ENCODE data around the gene ACOT13.

The ACOT13 gene

DNA sequence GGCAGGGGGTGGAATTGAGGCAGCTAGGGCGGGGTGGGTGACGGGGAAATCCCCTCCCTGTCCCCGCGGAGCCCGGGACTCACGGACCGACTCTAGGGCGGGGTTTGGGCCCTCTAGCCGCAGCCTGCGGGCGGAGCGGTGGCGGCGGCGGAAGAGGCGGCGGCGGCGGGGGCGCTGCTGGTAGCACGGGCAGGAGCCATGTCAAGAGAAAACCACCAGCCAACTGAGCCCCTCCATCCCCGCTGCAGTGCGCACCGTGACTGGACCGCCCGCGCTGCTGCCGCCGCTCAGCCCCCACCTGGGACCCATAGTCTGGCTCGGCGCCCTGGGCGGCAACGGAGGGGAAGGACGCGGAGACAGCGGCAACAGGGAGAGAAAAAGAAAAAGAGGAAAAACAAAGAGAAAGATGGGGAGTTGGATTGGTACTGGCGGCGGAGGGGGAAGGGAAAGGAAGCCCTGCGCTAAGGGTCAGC is 53.3 kb downstream of the ACOT13 start:
- peaks cover 11% of the 10 kb centered on the region for H3K79me1 ChIP-seq (ENCODE audit: low read length)
- H3K14ac ChIP-seq (ENCODE audit: low read length), result peak overlapping the region; percentile 98
- H4K8ac ChIP-seq (ENCODE audit: low read depth, low read length), result peak overlapping the region; percentile 91
- H3K4me1 ChIP-seq (ENCODE audit: control insufficient read depth in 1 of 2, insufficient read depth in 2 of 2, low read length in 2 of 2), result no peaks in the 10 kb centered on the region
- peaks cover 6 to 7% of the 10 kb centered on the region in 2 experiments for H3K36me3 ChIP-seq (ENCODE audit: control insufficient read depth in 1 of 2, insufficient read depth in 2 of 2, low read length in 2 of 2)
- peak overlapping the region; percentile 92 for H4K12ac ChIP-seq (ENCODE audit: low read depth, low read length)
- H3K27me3 ChIP-seq (ENCODE audit: insufficient read depth, low read length), result no peaks in the 10 kb centered on the region
- peak overlapping the region; percentile 93 for H3K4me3 ChIP-seq (ENCODE audit: low read depth, low read length)
- H2BK12ac ChIP-seq (ENCODE audit: low read length), result peak overlapping the region; percentile 32
- peak overlapping the region; percentile 70 for H2BK120ac ChIP-seq (ENCODE audit: insufficient read depth, low read length, poor library complexity)
- H3K4ac ChIP-seq (ENCODE audit: low read depth, low read length), result peak overlapping the region; percentile 97
- H3K9me3 ChIP-seq (ENCODE audit: insufficient read depth, low read depth, low read length), result no peaks in the 10 kb centered on the region
- peak overlapping the region; percentile 96 for H3K27ac ChIP-seq (ENCODE audit: low read depth, low read length)
- peak; percentile 74 to 76 for DNase-seq
- no CpG with 5 or more reads among the region's 39 CpGs for WGBS (ENCODE audit: extremely low coverage, insufficient coverage, insufficient read length)
- no peak overlapping the region for H3K23ac ChIP-seq (ENCODE audit: low read length)
- peak overlapping the region; percentile 50 for H2AFZ ChIP-seq (ENCODE audit: insufficient read depth, low read length, poor library complexity)
- peak overlapping the region; percentile 99 for H3K18ac ChIP-seq (ENCODE audit: low read length)
- H3K4me2 ChIP-seq (ENCODE audit: low read length), result peak overlapping the region; percentile 29
- peaks cover 19% of the 10 kb centered on the region for H3K79me2 ChIP-seq (ENCODE audit: control insufficient read depth, insufficient read depth, low read length, poor library complexity)
- peak overlapping the region; percentile 93 for H3K9ac ChIP-seq (ENCODE audit: low read length)
- H2AK5ac ChIP-seq (ENCODE audit: low read length), result peak overlapping the region; percentile 99
- H4K91ac ChIP-seq (ENCODE audit: low read depth, low read length), result peak overlapping the region; percentile 97
- H2BK5ac ChIP-seq (ENCODE audit: low read depth, low read length, poor library complexity), result peak overlapping the region; percentile 93

DNA sequence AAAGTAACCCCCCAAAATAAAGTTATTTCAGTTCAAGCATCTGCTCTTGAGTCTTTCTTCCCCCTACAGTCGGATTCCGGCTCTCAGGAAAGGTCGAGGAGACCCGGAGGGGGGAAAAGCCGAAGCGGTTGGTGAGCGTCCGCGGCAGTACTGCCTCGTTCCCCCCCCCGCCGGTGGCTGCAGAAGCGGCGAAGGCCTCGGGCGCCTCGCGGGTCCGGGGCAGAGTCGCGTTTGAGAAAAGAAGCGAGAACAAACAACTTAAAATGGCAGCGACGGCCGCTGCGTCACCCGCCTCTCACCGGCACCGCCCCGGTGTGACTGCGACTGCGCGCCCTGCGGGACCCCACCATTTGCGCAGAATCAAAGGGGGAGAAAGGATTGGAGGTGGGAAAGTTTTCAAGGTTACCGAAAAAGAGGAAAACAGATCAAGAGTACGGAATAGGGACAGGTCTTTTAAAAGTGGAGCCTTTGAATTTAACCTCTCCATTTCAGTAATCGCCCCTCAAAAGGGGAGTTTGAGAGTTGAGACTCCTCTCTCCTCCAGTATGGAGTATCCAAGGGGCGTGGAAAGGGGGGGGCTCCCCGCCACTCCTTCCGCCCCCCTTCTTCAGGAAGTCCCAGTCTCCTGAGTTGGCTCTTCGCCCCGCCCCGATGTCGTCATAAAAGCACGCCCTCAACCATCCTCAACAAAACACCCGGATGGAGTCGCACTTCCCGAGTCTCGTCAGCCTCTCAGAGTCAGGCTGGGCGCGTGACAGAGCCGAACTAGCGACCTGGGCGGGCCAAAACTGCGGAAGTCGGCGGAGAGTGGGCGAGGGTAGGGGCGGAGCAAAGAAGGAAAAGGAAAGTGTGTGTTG is 54.0 kb downstream of the ACOT13 start:
- Histone ChIP-seq H2AK5ac (ENCODE audit: low read length) (peak overlapping the region; percentile 99), H3K9me3 (ENCODE audit: insufficient read depth, low read depth, low read length) (no peaks in the 10 kb centered on the region), H3K27ac (ENCODE audit: low read depth, low read length) (peak overlapping the region; percentile 96), H3K79me2 (ENCODE audit: control insufficient read depth, insufficient read depth, low read length, poor library complexity) (peaks cover 19% of the 10 kb centered on the region), H3K4me2 (ENCODE audit: low read length) (peak overlapping the region; percentile 74), H4K91ac (ENCODE audit: low read depth, low read length) (peak overlapping the region; percentile 97), H3K9ac (ENCODE audit: low read length) (peak overlapping the region; percentile 93), H3K27me3 (ENCODE audit: insufficient read depth, low read length) (no peaks in the 10 kb centered on the region), H2AFZ (ENCODE audit: insufficient read depth, low read length, poor library complexity) (peak overlapping the region; percentile 50), H2BK12ac (ENCODE audit: low read length) (no peak overlapping the region), H3K4me1 (ENCODE audit: control insufficient read depth in 1 of 2, insufficient read depth in 2 of 2, low read length in 2 of 2) (no peaks in the 10 kb centered on the region), H2BK120ac (ENCODE audit: insufficient read depth, low read length, poor library complexity) (peak overlapping the region; percentile 70), H4K8ac (ENCODE audit: low read depth, low read length) (peak overlapping the region; percentile 91), H3K23ac (ENCODE audit: low read length) (no peak overlapping the region), H3K79me1 (ENCODE audit: low read length) (peaks cover 11% of the 10 kb centered on the region), H4K12ac (ENCODE audit: low read depth, low read length) (peak overlapping the region; percentile 92), H3K18ac (ENCODE audit: low read length) (peak overlapping the region; percentile 99), H3K4me3 (ENCODE audit: low read depth, low read length) (peak overlapping the region; percentile 93), H3K14ac (ENCODE audit: low read length) (peak overlapping the region; percentile 98), H3K36me3 (ENCODE audit: control insufficient read depth in 1 of 2, insufficient read depth in 2 of 2, low read length in 2 of 2) (peaks cover 3% of the 10 kb centered on the region in 2 experiments), H3K4ac (ENCODE audit: low read depth, low read length) (peak overlapping the region; percentile 97), H2BK5ac (ENCODE audit: low read depth, low read length, poor library complexity) (peak overlapping the region; percentile 93)
- no CpG with 5 or more reads among the region's 60 CpGs for WGBS (ENCODE audit: extremely low coverage, insufficient coverage, insufficient read length)
- peak; percentile 100 for DNase-seq

DNA sequence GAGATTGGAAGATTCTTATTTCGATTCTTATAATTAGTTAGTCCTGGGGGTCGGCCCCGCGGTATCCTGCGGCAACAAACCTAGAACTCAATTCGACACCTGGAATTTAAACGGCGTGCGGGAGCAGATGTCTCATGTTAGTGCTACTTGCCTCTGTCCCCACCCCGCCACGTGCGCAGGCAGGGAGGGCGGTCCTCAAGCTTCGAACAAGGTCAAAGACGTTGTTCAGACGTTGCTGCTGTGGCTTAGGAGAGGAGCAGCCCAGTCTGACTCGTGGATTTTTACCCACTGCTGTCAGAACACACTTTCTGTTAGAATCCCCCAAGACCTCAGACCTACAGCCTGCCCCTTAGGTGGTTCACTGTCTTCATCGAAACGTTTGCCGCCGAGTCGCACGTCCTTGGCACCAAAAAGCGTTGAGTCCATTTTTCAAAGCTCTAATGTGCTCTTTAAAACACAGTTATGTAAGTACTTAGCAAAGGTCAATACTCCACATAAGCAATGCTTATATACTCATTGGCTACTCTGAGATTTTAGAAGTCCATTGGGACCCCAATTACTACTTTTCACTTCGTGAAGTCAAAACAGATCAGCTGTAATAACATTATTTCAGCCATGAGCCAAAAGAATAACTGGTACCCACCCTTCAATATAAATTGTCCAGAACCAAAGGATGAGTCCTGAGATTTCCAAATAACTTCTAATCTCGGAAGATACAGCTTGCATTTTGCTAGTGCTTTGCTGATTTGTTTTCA is 54.8 kb downstream of the ACOT13 start:
- H2AFZ ChIP-seq (ENCODE audit: insufficient read depth, low read length, poor library complexity), result peak overlapping the region; percentile 13
- H3K27ac ChIP-seq (ENCODE audit: low read depth, low read length), result peak overlapping the region; percentile 87
- no peak overlapping the region for H2AK5ac ChIP-seq (ENCODE audit: low read length)
- peak overlapping the region; percentile 59 for H4K91ac ChIP-seq (ENCODE audit: low read depth, low read length)
- no peak for DNase-seq
- H3K4me3 ChIP-seq (ENCODE audit: low read depth, low read length), result peak overlapping the region; percentile 67
- H3K14ac ChIP-seq (ENCODE audit: low read length), result peak overlapping the region; percentile 81
- peak overlapping the region; percentile 80 for H3K18ac ChIP-seq (ENCODE audit: low read length)
- peak overlapping the region; percentile 0 for H3K4ac ChIP-seq (ENCODE audit: low read depth, low read length)
- no peak overlapping the region for H2BK12ac ChIP-seq (ENCODE audit: low read length)
- peaks cover 11% of the 10 kb centered on the region for H3K79me1 ChIP-seq (ENCODE audit: low read length)
- H3K4me1 ChIP-seq (ENCODE audit: control insufficient read depth in 1 of 2, insufficient read depth in 2 of 2, low read length in 2 of 2), result no peaks in the 10 kb centered on the region
- H3K9me3 ChIP-seq (ENCODE audit: insufficient read depth, low read depth, low read length), result no peaks in the 10 kb centered on the region
- peak overlapping the region; percentile 91 for H4K8ac ChIP-seq (ENCODE audit: low read depth, low read length)
- peaks cover 1 to 2% of the 10 kb centered on the region in 2 experiments for H3K36me3 ChIP-seq (ENCODE audit: control insufficient read depth in 1 of 2, insufficient read depth in 2 of 2, low read length in 2 of 2)
- H3K27me3 ChIP-seq (ENCODE audit: insufficient read depth, low read length), result no peaks in the 10 kb centered on the region
- H4K12ac ChIP-seq (ENCODE audit: low read depth, low read length), result peak overlapping the region; percentile 84
- H3K9ac ChIP-seq (ENCODE audit: low read length), result peak overlapping the region; percentile 79
- peak overlapping the region; percentile 1 for H2BK120ac ChIP-seq (ENCODE audit: insufficient read depth, low read length, poor library complexity)
- peak overlapping the region; percentile 74 for H3K4me2 ChIP-seq (ENCODE audit: low read length)
- H2BK5ac ChIP-seq (ENCODE audit: low read depth, low read length, poor library complexity), result peak overlapping the region; percentile 38
- peaks cover 18% of the 10 kb centered on the region for H3K79me2 ChIP-seq (ENCODE audit: control insufficient read depth, insufficient read depth, low read length, poor library complexity)
- WGBS (ENCODE audit: extremely low coverage, insufficient coverage, insufficient read length), result no CpG with 5 or more reads among the region's 26 CpGs
- H3K23ac ChIP-seq (ENCODE audit: low read length), result no peak overlapping the region

DNA sequence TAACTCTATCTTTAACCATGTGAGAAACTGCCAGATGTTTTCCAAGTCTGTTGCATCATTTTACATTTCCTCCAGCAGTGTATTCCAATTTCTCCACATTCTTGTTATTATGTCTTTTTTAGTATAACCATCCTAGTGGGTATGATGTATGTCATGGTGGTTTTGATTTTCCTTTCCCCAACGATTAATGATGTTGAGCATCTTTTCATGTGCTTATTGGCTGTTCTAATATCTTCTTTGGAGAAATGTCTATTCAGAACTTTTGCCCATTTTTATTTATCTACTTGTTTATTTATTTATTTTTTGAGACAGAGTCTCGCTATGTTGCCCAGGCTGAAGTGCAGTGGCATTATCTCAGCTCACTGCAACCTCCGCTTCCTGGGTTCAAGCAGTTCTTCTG is 56.4 kb downstream of the ACOT13 start:
- peaks cover 11% of the 10 kb centered on the region for H3K79me1 ChIP-seq (ENCODE audit: low read length)

More for the DNA sequence above, 56.4 kb downstream of the ACOT13 start:
- no peak overlapping the region for H4K91ac ChIP-seq (ENCODE audit: low read depth, low read length)
- H3K9me3 ChIP-seq (ENCODE audit: insufficient read depth, low read depth, low read length), result no peaks in the 10 kb centered on the region
- H3K36me3 ChIP-seq (ENCODE audit: control insufficient read depth in 1 of 2, insufficient read depth in 2 of 2, low read length in 2 of 2), result no peaks in the 10 kb centered on the region
- H4K12ac ChIP-seq (ENCODE audit: low read depth, low read length), result no peak overlapping the region
- H2BK5ac ChIP-seq (ENCODE audit: low read depth, low read length, poor library complexity), result no peak overlapping the region
- H3K79me2 ChIP-seq (ENCODE audit: control insufficient read depth, insufficient read depth, low read length, poor library complexity), result peaks cover 13% of the 10 kb centered on the region
- H3K14ac ChIP-seq (ENCODE audit: low read length), result no peak overlapping the region
- H3K4me3 ChIP-seq (ENCODE audit: low read depth, low read length), result no peak overlapping the region
- H2AK5ac ChIP-seq (ENCODE audit: low read length), result no peak overlapping the region
- no peak overlapping the region for H2BK12ac ChIP-seq (ENCODE audit: low read length)
- H3K27me3 ChIP-seq (ENCODE audit: insufficient read depth, low read length), result no peaks in the 10 kb centered on the region
- DNase-seq, result no peak
- H2BK120ac ChIP-seq (ENCODE audit: insufficient read depth, low read length, poor library complexity), result no peak overlapping the region
- WGBS (ENCODE audit: extremely low coverage, insufficient coverage, insufficient read length), result no CpG with 5 or more reads among the region's 3 CpGs
- H3K9ac ChIP-seq (ENCODE audit: low read length), result no peak overlapping the region
- H4K8ac ChIP-seq (ENCODE audit: low read depth, low read length), result no peak overlapping the region
- H3K4me1 ChIP-seq (ENCODE audit: control insufficient read depth in 1 of 2, insufficient read depth in 2 of 2, low read length in 2 of 2), result no peaks in the 10 kb centered on the region
- no peak overlapping the region for H2AFZ ChIP-seq (ENCODE audit: insufficient read depth, low read length, poor library complexity)
- no peak overlapping the region for H3K4ac ChIP-seq (ENCODE audit: low read depth, low read length)
- H3K27ac ChIP-seq (ENCODE audit: low read depth, low read length), result no peak overlapping the region
- H3K23ac ChIP-seq (ENCODE audit: low read length), result no peak overlapping the region
- H3K18ac ChIP-seq (ENCODE audit: low read length), result no peak overlapping the region
- H3K4me2 ChIP-seq (ENCODE audit: low read length), result no peak overlapping the region

Data from trophoblast cell (in vitro differentiated cells and primary cell).